Left ventricle myocardium superior (tissue), 1 donor: ENCODE results near the gene GAB2. TPM values are rescaled to one million over a fixed set of nuclear protein-coding genes. Genes with fewer than 3 reads are reported as not detected.
"Not testable (repeated sequence)": the region's sequence is repeated elsewhere in the genome, so short reads cannot be mapped to it uniquely, and the experiment has no call there.

ENCODE experiments used
- ATAC-seq: fragments of 200-7000 bp; cut with Tn5 transposase; one replicate; pipeline ENCODE4 v1.9.1; 2020; ENCODE audit warnings: mild to moderate bottlenecking, moderate library complexity
- DNase-seq: peaks from one replicate; pipeline ENCODE4 v3.0.0-alpha.2; 2020
- intact Hi-C: fragments of 100-400 bp; cut with micrococcal nuclease; formaldehyde crosslinking; loops from one replicate; pipeline ENCODE4 v1.11.0; 2022
- total RNA-seq: library from RNA; stranded (reverse); fragmentation: NEBNext Ultra II Directional; extraction: Animal tissue kit (Norgen Biotek cat#: 25700); gene quantifications from one replicate; pipeline ENCODE4 v1.2.1, GENCODE V29; 2021
- donor health status: DM: no; HTN: yes; CAD: no; lungs with severe emphysema.

The GAB2 gene
- total RNA-seq, 1 donor from 2014 or later, result 17.2 TPM

DNA sequence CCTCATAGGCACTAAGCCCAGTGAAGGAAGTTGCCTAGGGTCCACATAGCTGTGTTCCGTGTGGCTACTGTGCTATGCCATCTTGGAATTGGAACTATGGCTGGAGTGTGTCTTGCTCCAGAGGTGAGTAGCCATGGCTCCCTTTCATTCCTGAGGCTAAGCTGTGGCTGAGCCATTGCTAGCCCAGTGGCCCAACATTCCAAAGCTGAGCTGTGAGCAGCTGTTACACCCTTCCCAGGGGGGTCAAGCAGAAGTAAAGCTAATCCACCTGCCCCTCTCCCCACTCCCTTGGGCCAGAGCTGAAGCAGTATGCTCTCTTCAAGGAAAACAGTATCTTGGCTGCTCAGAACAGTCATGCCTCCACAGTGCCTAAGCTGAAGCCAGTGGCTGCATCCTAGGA, 177.8 kb downstream of the GAB2 start:
- intact Hi-C loops, result no loop called here
- DNase-seq, result no peak
- ATAC-seq, result no peak

DNA sequence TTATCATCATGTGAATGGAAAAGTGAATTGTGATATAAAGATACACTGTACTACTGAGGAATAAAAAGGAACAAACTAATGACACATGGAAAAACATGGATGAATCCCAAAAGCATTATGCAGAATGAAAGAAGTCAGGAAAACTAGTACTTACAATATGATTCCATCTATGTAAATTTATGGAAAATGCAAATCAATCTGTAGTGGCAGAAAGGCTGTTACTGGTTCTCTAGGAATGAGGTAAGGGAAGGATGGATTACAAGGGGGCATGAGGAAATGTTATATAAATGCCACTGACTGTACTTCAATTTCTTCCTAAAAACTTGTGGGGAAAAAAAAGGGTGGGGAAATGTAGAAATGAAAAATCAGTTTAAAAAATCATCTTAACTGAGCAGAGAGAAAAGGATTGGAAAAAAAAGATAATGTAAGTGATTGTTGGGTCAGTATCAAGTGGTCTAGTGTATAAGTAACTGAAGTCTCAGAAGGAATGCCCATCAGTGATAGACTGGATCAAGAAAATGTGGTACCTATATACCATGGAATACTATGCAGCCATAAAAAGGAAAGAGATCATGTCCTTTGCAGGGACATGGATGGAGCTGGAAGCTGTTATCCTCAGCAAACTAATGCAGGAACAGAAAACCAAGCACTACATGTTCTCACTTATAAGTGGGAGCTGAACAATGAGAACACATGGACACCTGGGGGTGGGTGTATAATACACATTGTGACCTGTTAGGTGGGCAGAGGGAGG, 180.2 kb downstream of the GAB2 start:
- ATAC-seq, result no peak
- no peak for DNase-seq
- intact Hi-C loops, result no loop called here

DNA sequence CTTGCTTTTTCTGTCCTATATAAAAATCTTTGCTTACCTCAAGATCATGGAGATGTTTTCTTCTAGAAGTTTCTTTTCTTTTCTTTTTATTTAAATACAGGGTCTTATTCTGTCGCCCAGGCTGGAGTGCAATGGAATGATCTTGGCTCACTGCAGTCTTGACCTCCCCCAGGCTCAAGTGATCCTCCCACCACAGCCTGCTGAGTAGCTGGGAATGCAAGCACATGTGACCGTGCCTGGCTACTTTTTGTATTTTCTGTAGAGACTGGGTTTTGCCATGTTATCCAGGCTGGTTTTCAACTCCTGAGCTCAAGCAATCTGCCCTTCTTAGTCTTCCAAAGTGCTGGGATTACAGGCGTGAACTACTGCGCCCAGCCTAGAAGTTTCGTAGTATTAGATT, 183.6 kb downstream of the GAB2 start:
- no peak for ATAC-seq
- no peak for DNase-seq
- intact Hi-C loops, result no loop called here

DNA sequence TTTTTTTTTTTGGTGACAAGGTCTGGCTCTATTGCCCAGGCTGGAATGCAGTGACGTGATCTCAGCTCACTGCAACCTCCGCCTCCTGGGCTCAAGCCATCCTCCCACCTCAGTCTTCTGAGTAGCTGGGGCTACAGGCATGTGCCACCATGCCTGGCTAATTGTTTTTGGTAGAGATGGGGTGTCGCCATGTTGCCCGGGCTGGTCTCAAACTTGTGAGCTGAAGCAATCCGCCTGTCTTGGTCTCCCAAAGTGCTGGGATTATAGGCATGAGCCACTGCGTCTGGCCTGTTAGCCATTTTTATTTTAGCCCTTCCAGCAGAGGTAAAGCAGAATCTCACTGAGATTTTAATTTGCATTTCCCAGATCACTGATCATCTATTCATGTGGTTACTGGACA, 184.6 kb downstream of the GAB2 start:
- intact Hi-C loops, DNase-seq, ATAC-seq: not testable (repeated sequence)

DNA sequence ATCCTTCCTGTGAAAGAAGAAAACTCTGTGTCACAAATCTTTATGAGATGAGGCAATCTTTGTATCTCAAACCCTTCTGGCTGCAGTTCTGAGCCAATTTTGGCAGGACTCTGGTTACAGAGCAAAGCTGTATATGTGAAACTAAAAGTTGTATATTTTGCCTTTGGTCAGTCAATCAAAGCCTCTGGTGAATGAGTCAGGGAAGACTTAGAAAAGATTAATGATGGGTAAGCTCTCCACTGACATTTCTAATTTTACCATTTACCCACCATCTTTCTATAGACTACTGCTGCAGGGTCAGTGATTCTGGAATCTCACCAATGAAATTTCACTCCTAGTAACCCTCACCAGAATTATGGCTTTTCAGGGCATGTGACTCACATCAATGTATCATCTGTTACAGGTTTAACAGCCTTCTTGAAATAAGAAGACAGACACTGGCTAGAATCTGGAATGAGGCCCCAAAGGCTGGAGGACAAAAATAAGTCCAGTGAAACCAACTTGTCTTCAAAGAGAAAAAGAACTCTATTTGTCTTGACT, 185.6 kb downstream of the GAB2 start:
- intact Hi-C loops, result no loop called here
- DNase-seq (no peak), ATAC-seq (no peak)

DNA sequence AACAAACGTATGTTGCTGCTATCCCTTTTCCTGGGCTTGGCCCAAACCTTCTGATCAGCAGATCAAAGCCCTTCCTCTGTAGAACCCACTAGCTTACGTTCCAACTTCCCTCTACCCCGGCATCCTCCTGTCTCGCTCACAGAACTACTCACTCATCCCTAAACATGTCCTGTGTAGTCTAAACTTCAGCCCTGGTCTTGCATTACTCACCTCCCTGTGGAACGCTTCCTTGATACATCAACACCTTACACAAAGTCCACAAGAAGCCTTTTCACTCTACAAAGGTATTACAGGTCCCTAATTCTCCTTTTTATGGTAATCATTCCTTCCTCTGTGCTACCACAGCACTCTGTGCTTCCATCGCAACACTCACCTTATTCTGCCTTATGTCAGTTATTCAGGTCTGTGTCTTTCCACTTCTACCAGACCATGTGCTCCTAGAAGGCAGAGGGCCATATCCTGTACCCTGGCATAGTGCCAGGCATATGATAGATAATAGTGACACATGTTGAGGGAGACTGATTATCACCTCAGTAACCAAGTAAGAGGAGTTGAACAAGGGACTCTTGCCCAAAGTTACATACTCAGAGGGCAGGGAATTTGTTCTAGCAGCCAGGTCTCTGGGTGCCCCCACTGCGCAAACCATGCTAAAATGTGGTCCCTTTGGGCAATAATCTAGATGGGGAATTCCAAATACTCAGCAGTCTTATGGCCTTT, 187.3 kb downstream of the GAB2 start:
- intact Hi-C loops, result no loop called here
- ATAC-seq (peak; percentile 92), DNase-seq (no peak)

DNA sequence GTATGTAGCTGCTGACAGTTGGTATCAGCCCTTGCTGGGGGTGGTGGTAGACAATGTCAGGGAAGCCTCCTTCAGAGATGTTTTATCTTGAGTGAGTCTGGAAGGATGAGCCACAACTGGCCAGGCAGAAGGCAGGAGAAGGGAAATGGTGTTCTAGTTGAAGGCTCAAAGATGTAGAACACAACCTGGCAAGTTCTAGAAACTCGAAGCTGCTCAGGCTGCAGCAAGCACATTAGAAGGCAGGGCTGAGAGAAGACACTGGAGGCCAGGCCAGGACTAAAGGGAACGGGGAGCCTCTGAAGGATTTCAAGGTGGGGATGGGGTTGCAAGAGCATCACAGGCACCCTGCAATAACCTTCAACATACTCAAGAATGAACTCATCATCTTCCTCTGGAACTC, 188.5 kb downstream of the GAB2 start:
- DNase-seq (no peak), ATAC-seq (no peak)
- intact Hi-C loops, result loop anchor here (5.0 to 10.0 kb wide), 2 partner anchors 186 to 333 kb away; partner anchors contain the start of gene GAB2

DNA sequence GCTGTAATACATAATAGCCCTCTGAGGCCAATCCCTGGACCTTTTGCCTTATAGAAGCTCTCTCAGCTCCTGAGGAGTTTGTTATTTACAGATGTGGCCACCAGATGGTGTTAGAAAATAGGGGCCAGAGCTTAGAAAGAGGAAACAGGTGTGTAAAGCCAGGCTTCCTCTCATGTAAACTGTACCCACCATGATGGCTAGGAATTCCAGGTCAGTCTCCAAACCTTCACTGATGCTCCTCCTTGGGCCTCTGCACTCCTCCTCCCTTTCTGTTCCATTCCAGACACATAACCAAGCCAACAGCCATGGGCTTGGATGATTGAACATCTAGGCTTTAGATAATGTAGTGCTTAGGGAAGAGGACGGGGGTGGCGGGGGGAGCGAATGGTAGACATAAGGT, 189.2 kb downstream of the GAB2 start:
- intact Hi-C loops, result loop anchor here (5.0 to 10.0 kb wide), 2 partner anchors 186 to 334 kb away; partner anchors contain the start of gene GAB2
- peak; percentile 60 for ATAC-seq
- no peak for DNase-seq

DNA sequence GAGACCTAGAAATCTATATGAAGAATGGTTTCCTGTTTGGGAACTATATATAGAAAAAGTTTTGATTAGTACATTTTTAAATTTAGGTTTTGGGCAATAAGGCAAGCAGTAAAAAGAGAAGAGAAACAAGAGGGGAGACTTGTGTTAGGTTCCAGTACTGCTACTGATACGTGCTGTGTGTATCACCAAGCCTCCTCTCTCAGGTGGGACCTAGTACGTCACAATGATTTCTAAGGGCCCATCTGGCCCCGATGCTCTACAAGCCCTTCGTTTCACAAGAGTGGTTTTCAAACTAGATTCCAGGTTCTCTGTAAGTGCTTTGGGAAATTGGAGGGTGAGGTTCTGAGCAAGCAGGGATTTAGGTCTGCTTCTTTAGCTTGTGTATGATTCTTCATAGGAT, 189.7 kb downstream of the GAB2 start:
- ATAC-seq, result no peak
- no peak for DNase-seq
- intact Hi-C loops, result loop anchor here (5.0 to 10.0 kb wide), 2 partner anchors 187 to 334 kb away; partner anchors contain the start of gene GAB2

DNA sequence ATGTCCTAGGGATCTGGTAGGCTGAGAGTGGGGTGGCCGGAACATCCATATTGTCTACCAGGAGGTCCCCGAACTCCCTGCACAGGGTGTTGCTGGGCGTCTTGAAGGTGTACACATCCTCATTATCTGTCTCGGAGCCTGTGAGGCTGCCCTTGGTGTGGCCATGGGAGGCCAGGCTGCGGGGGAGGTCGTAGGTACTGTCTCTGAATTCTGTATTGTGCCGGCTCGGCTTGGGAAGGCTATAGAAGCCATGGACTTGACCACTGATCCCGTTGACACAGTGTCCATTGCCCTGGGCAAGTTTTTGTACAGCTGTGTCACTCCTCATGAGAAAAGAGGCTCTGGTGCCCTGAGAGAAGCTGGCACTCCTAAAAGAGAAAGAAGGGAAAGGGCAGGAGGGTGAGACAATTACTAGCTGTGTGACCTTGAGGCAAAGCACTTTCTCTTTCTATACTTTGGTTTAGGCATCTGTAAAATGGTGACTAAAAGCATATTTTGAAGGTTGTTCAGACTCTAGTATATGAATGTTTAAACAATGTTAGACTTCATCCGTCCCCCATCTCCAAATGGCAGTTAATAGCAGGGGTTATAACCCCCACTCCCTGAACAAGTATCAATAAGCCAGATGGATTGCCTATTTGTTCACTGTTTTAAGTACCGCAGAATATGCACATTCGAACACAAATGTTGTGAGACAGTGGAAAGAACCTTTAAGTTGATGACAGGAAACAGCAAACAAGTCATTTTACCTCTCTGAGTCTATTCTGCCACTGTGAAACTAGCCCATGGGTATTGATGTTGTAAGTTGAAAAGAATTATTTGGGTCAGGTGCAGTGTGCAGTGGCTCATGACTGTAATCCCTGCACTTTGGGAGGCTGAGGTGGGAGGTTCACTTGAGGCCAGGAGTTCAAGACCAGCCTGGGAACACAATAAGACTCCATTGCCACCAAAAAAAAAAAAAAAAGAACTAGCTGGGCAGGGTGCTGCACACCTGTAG, 190.6 kb downstream of the GAB2 start:
- ATAC-seq (no peak), DNase-seq (no peak)
- intact Hi-C loops, result loop anchor here (5.0 to 10.0 kb wide), 2 partner anchors 188 to 335 kb away; partner anchors contain the start of gene GAB2

DNA sequence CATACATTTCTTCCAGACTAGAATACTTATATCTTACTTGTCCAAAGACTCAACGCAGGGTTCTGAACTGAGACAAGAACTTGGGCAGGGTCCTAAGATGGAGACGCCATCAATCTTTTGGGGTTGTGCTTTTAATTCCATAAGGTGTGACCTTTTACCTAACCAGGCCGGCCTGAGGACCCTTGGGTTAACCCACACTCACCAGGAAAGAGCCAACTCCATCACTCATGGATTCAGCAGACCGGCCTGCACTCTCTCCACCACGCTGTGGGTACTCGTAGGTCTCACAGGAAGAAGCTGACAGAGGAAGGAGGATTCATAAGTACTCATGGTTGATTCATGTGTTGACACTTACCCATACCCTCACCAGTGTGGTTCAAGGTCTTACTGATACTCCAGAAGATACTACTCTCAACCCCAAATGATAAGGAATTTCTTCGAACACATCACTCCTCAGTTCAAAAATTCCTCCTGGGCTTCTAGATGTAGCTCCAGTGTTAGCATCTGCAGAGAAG, 192.7 kb downstream of the GAB2 start:
- DNase-seq (no peak), ATAC-seq (no peak)
- intact Hi-C loops, result loop anchor here (5.0 to 10.0 kb wide), 2 partner anchors 190 to 337 kb away; partner anchors contain the start of gene GAB2

DNA sequence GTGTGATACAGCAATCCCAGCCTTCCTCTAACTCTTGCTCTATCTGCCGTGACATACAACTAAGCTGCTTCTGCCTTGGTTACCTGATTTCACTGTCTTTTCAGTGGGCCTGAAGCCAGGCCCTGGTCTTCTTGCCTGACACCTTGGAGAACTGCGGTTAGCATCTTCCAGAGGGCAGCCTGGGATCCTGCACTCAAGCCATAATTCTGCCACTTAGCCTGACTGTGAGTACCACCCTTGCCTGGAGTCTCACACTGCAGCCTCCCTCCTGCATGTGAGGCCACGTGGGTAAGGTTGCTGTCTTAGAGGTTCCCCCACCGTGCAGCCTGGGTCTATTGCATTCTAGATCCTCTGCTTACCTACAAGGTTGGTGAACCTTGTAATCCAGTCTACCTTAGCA, 193.1 kb downstream of the GAB2 start:
- intact Hi-C loops, result loop anchor here (10.0 kb wide), 1 partner anchor 190 kb away; the partner anchor contains the start of gene GAB2
- DNase-seq, result no peak

DNA sequence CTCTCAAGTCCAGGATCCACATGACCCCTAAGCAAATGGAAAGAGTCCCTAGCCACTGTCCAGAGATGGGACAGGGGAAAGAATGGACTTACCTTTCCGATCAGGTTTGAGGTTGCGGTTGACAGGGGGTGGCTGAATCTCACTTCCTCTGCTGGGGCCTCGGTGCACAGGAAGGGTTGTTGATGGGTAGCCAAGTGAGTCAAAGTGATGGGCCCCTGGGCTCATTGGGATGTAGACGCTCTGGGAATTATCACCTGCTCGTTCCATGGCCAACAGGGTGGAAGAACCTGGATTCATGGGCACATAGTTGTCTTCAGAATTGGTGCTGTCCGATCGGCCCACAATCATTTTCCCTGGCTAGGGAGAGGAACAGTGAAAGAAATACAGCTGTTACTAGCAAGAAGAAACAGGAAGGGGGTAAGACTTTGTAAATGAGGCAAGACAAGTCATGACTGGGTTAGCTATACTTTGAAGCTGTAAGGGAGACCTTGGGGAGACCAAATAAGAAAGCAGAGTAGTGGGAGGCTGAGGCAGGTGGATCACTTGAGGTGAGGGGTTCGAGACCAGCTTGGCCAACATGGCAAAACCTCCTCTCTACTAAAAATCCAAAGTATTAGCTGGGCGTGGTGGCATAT, 194.2 kb downstream of the GAB2 start:
- intact Hi-C loops, result loop anchor here (10.0 kb wide), 1 partner anchor 191 kb away; the partner anchor contains the start of gene GAB2
- ATAC-seq, result no peak

More for the DNA sequence above, 193.1 kb downstream of the GAB2 start:
- ATAC-seq, result no peak

DNA sequence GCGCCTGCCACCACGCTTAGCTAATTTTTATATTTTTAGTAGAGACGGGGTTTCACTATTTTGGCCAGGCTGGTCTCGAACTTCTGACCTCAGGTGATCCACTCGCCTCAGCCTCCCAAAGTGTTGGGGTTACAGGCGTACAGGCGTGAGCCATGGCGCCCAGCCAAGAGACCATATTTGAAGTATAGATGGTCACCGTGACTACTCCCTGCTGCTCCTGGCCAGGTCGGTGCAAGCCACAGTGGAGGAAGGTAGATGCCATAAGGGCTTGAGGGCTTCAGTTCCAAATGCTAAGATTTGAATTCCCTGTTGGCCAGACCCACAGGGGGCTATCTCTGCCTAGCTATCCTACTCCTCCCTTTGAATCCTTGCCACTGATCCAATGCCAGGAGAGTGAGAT, 194.9 kb downstream of the GAB2 start:
- not testable (repeated sequence) for DNase-seq, ATAC-seq
- intact Hi-C loops, result loop anchor here (10.0 kb wide), 1 partner anchor 192 kb away; the partner anchor contains the start of gene GAB2

More for the DNA sequence above, 194.2 kb downstream of the GAB2 start:
- DNase-seq, result no peak

DNA sequence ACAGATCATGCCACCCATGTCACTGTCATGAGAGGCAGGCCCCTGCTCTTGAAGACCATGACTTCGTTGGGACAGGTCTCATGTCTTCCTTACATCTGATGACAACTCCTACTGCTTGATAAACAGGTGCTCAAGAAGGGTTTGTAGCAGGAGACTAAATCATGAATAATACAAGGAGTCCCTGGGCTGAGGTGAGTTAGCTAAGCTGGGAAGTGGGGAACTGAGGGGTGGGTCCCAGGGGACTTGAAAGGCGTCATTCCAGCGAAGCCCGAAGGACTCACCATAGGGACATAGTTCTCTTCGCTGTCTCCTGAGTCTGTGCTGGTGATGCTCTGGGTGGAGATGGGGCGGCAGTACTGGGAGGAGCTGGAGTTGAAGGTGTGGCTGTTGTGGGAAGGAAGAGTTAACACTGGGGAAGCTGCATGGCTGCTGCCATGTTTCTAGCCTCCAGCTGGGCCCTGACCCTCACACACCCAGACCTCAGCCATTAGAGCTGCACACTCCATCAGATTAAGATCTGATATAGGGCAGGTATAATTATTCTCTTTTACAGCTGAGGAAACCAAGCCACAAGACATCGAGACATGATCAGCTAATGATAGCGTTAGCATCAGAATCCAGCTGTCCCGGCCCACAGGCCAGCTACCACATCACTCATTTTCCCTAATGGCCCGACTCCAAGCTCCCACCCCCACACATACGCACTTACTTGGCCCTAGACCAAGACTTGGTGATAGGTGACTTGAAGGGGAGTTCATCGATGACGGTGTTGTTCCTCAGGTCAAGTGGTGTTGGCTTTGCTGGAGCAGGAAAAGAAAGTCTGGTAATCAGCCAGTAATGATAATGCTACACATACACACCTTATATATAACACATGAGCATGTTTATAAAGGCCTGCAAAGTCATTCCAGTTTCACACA, 196.0 kb downstream of the GAB2 start:
- intact Hi-C loops, result loop anchor here (10.0 kb wide), 1 partner anchor 193 kb away; the partner anchor contains the start of gene GAB2
- DNase-seq (no peak), ATAC-seq (no peak)

DNA sequence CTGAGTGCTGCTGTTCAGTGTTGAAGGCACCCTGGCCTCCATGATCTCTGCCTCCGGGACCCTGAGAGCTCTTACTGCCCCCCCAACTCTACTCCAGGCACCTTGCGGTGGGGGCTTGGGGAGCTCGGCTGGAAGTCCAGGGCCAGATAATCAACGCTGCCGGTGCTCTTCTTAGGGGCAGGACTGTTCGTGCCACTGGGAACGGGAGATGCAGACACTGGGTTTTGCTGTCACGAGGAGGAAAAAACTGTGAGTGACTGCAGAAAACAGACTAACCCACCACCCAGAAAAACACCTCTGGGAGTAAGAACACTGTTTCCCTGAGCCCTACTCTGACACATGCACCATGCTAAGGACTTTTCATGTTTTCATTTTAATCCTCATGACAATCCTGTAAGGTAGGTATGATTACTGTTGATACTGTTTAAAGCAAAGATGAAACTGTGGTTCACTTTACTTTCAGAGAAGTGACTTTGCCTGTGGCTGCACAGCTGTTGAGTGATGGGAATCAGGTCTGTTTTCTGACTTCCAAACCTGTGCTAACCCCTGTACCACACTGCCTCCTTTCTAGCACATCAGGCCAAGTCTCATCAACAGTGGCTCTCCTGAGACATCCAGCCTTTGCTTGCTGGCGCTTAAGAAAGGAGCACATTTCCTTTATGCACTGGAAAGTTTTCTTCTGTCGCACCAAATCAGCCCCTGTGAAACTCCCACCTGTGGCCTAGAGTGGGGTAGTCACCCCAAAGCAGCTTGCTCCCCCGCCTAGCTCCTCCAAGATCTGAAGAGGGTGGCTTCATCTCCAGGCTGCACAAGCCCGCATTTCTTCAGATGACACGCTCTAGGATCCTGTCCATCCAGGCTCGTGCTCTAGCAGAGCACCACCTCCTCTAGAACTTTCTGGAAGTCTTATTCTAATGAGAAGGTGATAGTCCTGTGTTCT, 197.1 kb downstream of the GAB2 start:
- no peak for DNase-seq
- intact Hi-C loops, result loop anchor here (10.0 kb wide), 1 partner anchor 194 kb away; the partner anchor contains the start of gene GAB2
- ATAC-seq, result no peak
